ENCODE data around the gene LSP1.

GRCh38 chr11:1848640-1849430 lies 4.0 kb upstream of the LSP1 start:
- no peak for TF ChIP-seq CTCF (conservative IDR thresholded peaks at IDR 0.05 in 1 of 2, IDR thresholded peaks at IDR 0.05 in 1 of 2; ENCODE audit: low read depth in 1 of 2, low read length in 2 of 2)
- TF ChIP-seq EZH2 (IDR thresholded peaks at IDR 0.05; ENCODE audit: low read length, missing control alignments) = no peak

Measured in fibroblast of lung (primary cell).